DMS 273 (cell line): ENCODE results near the gene NAIF1.

ENCODE experiments used
- DNase-seq: peaks from one replicate; lab custom pipeline; 2025; ENCODE audit not compliant: unreplicated experiment; lab: John Stamatoyannopoulos, UW

NAIF1 gene

DNA sequence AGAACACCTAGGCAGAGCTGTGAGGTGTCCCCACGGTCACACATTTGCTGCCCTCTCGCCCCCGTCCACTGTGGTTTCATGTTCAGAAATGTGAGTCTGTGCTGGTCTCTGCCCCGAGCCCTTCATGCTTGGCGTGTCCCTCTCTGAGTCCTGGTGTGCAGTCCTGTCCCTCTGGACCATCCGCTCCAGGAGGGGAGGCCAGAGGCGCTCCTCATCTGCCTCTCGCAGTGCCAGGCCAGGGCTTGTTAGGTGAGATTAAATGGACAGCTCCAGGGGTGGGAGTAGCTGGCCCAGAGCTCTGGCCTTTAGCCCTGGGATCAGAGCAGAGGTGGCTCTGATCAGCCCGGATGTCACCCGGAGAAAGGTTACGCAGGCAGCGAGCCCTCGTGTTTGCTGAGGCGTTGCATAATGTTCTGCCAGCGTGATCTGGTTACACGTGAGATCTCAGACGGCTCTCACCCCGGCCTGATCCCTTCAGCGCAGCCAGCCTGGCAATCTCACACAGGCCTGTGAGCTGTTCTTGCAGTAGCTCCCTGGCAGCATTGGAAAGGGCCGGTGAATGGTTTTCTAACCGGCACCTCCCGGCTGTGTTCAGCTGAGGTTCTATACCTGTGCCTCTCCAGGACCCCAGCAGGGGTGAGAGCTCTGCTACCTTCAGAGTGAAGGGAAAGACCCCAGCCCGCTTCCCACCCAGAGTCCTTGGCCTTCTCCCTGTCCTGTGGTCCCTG is 35.9 kb upstream of the NAIF1 start:
- no peak for DNase-seq

- no peak for DNase-seq
These were observed 35.1 kb upstream of the NAIF1 start for GRCh38 chr9:128102196-128102595.

DNA sequence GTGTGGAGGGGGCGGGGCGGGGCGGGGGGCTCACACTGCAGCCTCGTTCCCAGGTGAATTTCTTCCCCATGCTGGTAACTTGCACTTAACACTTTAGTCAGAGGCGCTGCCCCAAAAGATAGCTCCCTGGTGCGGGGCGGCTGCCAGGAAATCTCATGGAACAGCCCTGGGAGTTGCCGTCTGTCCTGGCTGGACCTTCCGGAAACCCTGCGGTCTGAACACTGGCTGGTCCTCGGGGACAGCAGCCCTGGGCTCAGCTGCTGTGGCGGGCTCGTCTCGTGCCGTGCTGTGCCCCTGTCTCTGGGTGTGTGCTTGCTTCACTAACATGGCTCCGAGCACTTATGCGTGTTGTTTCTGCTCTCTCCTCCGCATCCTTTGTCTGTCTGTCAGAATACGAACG is 34.6 kb upstream of the NAIF1 start:
- no peak for DNase-seq

- DNase-seq = no peak
These were observed 34.1 kb upstream of the NAIF1 start for GRCh38 chr9:128101231-128101661.

- DNase-seq = no peak
These were observed 33.5 kb upstream of the NAIF1 start for GRCh38 chr9:128100581-128100980.

- DNase-seq = no peak
These were observed 32.9 kb upstream of the NAIF1 start for GRCh38 chr9:128099932-128100491.

GRCh38 chr9:128099231-128099931 is 32.3 kb upstream of the NAIF1 start:
- DNase-seq = no peak

DNA sequence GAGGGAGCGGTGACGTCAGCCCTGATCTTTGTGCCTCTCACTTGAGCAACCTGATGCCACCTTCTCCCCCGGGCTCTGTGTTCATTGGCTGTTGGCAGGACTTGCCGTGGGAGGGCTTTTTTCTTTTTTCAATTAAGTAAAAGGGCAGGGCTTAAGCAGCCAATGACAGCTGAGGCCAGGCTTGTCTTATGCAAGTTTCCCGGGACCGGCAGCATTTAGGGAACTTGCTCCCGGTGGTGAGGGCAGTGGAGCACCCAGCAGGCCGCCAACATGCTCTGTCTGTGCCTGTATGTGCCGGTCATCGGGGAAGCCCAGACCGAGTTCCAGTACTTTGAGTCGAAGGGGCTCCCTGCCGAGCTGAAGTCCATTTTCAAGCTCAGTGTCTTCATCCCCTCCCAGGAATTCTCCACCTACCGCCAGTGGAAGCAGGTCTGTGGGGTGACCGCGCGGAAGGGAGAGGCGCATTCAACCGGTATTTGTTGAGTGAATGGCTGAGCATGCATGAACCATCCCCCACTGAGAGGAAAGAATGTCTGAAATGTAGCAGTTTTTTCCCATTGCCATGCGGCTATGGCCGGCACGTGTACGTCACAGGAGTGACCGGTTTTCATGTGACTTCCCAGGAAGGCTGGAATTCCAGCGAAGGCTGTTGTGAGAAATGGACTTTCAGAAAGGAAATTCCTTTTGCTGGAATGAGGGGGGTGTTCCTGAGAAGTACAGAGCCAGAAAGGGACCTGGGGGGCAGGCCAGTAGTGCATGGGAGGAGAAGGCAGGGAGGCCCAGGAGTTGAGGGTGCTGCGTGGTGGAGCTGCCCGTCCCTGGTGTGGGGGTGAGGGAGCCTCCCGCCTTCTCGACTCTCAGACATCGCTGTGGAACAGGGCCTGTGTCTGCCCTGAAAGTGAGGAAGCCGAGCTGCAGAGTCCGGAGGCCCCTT is 31.4 kb upstream of the NAIF1 start:
- peak; percentile 98 for DNase-seq

DNA sequence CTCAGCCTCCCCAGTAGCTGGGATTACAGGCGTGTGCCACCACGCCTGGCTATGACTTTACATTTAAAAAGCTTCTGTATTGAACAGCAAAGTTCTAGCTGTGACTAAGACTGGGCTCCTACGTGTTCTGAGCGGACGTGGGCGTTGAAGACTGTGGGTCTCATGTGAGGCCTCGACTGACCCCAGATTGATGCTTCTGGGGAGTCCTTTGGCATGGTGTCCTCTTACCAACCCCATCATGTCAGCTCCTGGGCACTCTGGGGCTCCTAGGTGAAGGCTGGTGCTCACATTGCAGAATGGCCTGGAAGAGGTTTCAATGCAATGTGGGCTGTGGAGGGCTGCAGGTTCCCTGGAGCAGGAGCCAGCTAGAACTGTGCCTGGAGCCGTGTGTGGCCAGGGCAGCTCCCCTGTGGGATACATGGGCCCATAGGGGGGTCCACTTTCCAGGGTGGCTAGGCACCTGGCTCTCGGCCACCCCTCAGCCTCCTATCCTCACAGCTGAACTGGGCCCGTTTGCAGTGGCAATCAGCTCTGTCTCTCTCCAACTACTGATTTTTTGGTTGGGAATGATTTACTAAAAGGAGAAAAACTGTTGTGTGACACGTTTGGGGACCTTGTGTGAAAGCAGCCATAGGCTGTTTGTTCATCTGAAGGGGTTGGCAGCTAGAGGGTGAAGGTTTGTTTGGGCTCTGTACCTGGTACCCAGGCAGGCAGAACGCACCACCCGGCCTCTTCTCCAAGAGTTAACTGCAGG is 30.6 kb upstream of the NAIF1 start:
- no peak for DNase-seq

- no peak for DNase-seq
These were observed 29.8 kb upstream of the NAIF1 start for GRCh38 chr9:128096616-128097536.

GRCh38 chr9:128094950-128095544 is 27.9 kb upstream of the NAIF1 start:
- no peak for DNase-seq

- DNase-seq = peak; percentile 91
These were observed 27.2 kb upstream of the NAIF1 start for GRCh38 chr9:128094166-128094949.

- no peak for DNase-seq
These were observed 25.9 kb upstream of the NAIF1 start for GRCh38 chr9:128093011-128093410.

- no peak for DNase-seq
These were observed 25.3 kb upstream of the NAIF1 start for GRCh38 chr9:128092199-128092977.

- no peak for DNase-seq
These were observed 24.5 kb upstream of the NAIF1 start for GRCh38 chr9:128091571-128091970.

DNA sequence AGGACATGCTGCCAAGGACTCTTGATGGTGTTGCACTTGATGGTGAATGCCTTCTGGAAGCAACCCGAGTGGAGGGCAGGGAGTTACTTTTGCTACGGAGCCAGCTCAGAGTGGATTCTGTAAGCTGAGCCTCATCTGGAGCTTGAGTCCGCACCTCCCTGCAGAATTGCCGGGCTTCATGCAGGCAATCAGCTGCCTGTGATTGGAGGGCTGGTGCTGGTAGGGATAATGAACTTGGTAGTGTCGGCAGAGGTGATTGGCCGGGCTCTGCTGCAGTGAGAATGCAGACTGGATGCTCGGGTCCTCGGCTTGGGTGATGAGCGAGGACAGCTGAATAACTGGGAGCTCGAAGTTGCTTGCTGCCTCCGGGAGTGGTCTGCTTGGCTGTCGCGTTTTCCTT is 24.0 kb upstream of the NAIF1 start:
- peak; percentile 64 for DNase-seq

DNA sequence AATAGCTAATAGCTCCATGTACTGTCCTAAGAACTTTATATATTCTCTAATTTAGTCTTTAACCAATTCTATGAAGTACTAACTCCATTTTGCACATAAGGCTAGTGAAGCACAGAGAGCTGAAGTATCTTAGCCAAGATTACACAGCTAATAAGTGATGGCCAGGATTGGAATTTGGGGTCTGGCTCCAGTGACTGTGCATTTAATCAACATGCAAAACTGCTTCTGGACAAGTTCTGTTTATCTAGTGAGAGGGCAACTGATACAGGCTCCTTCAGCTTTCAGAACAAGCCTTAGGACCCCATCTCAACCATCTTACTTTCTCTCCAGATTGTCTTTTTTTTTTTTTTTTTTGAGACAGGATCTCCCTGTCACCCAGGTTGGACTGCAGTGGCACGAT is 22.2 kb upstream of the NAIF1 start:
- DNase-seq = no peak
